HFFc6 (cell line): ENCODE data around the gene C20orf144. TPM values are rescaled to one million over a fixed set of nuclear protein-coding genes. Genes with fewer than 3 reads are reported as not detected.
"Not testable (repeated sequence)": the region's sequence is repeated elsewhere in the genome, so short reads cannot be mapped to it uniquely, and the experiment has no call there.

ENCODE experiments used
- DNase-seq: peaks from one replicate; pipeline ENCODE4 v3.0.0-alpha.2; 2018
- H3K27ac Mint-ChIP-seq: 2 replicates; pipeline ENCODE4 v1.8.0; 2020; ENCODE audit warnings: mild to moderate bottlenecking, mixed read lengths
- H3K27me3 Mint-ChIP-seq: 2 replicates; pipeline ENCODE4 v1.8.0; 2021; ENCODE audit warnings: mild to moderate bottlenecking, moderate library complexity, mixed read lengths; ENCODE audit not compliant: insufficient read depth
- H3K36me3 Mint-ChIP-seq: 2 replicates; pipeline ENCODE4 v1.8.0; 2021; ENCODE audit warnings: low read depth, mixed read lengths
- H3K4me1 Mint-ChIP-seq: 2 replicates; pipeline ENCODE4 v1.8.0; 2020; ENCODE audit warnings: low read depth, mixed read lengths
- H3K4me3 Mint-ChIP-seq: 2 replicates; pipeline ENCODE4 v1.8.0; 2020; ENCODE audit warnings: mild to moderate bottlenecking, moderate library complexity, mixed read lengths
- H3K9me3 Mint-ChIP-seq: 2 replicates; pipeline ENCODE4 v1.8.0; 2020; ENCODE audit warnings: mild to moderate bottlenecking, mixed read lengths
- CTCF ChIP-seq: fragments of 200-600 bp; sonication (generic); IDR thresholded peaks from 2 replicates; pipeline ENCODE4 v1.5.0; 2021; ENCODE audit warnings: antibody characterized with exemption, mild to moderate bottlenecking
- total RNA-seq, 6 experiments: library from RNA; stranded (reverse); fragmentation: NEBNext Ultra II Directional; extraction: Animal tissue kit (Norgen Biotek cat#: 25700); gene quantifications; 2 replicates in 1 of 6; 3 replicates in 5 of 6; pipeline ENCODE4 v1.2.3, GENCODE V29; 2021

The C20orf144 gene
- total RNA-seq, 6 experiments from 2014 or later = 0.10 to 0.31 (median 0.23) TPM; not detected in 1

DNA sequence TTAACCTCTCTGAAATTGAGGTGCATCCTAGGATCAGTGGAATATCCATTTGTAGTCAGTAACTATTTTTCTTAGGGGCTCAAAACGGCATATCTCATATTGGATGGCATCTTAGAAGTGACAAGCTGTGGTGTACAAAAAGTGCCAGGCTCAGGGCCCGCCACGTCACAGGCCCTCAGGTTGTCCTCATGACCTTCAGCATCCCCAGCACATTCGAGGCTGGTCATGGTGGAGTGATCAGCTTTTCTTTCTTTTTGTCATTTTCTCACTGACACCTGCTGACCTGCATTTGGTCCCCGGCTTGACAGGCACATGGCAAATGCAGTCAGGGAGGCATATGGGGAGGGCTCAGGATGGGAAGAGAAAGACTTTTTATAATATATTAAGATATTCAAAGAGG lies 31.2 kb downstream of the C20orf144 start:
- no peak for TF ChIP-seq CTCF
- H3K27me3 Mint-ChIP-seq = no peaks in the 10 kb centered on the region; the same call in 1 of the 2 replicates
- no peak for DNase-seq
- no peaks in the 10 kb centered on the region for H3K9me3 Mint-ChIP-seq
- H3K4me3 Mint-ChIP-seq = no peak overlapping the region
- no peaks in the 10 kb centered on the region for H3K36me3 Mint-ChIP-seq
- no peak overlapping the region for H3K27ac Mint-ChIP-seq
- H3K4me1 Mint-ChIP-seq = peaks cover 19% of the 10 kb centered on the region

- Mint-ChIP-seq H3K27me3 (no peaks in the 10 kb centered on the region; the same call in 1 of the 2 replicates), H3K27ac (no peak overlapping the region), H3K4me1 (peaks cover 19% of the 10 kb centered on the region), H3K9me3 (no peaks in the 10 kb centered on the region), H3K36me3 (no peaks in the 10 kb centered on the region), H3K4me3 (no peak overlapping the region)
- no peak for TF ChIP-seq CTCF
- no peak for DNase-seq
Observed at GRCh38 chr20:33693741-33694638, 31.9 kb downstream of the C20orf144 start.

- Mint-ChIP-seq H3K27me3 (no peaks in the 10 kb centered on the region; the same call in 1 of the 2 replicates), H3K4me1 (peaks cover 19% of the 10 kb centered on the region), H3K4me3 (no peak overlapping the region), H3K36me3 (no peaks in the 10 kb centered on the region), H3K9me3 (no peaks in the 10 kb centered on the region), H3K27ac (no peak overlapping the region)
- TF ChIP-seq CTCF = no peak
- no peak for DNase-seq
Observed at GRCh38 chr20:33694639-33695012, 32.5 kb downstream of the C20orf144 start.

GRCh38 chr20:33696448-33696847 lies 34.3 kb downstream of the C20orf144 start:
- no peak for DNase-seq
- no peaks in the 10 kb centered on the region; the same call in 1 of the 2 replicates for H3K27me3 Mint-ChIP-seq
- H3K36me3 Mint-ChIP-seq = no peaks in the 10 kb centered on the region
- H3K27ac Mint-ChIP-seq = no peak overlapping the region
- TF ChIP-seq CTCF = no peak
- H3K9me3 Mint-ChIP-seq = no peaks in the 10 kb centered on the region
- no peak overlapping the region; the same call in 1 of the 2 replicates for H3K4me3 Mint-ChIP-seq
- peaks cover 12% of the 10 kb centered on the region for H3K4me1 Mint-ChIP-seq

DNA sequence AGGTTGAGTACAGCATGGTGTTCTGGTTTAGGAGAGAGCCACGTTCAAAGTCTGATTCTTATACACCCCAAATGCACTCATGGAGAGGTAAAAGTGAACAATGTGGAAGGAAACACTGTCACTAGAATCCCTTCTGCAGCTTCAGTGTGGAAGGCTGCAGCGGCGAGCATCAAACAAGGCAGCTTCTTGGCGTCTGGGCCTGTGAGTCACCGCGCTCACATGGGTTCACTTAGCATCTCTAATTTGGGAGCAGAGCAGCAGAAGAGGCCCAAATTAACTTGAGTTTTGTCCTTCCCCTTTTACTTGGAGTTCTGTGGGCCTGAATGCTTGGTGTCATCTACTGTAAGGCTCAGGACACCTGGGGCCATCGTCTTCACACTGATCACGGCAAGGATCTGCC lies 35.0 kb downstream of the C20orf144 start:
- TF ChIP-seq CTCF = no peak
- Mint-ChIP-seq H3K9me3 (no peaks in the 10 kb centered on the region), H3K4me3 (peak overlapping the region; percentile 42; the same call in 1 of the 2 replicates), H3K27me3 (no peaks in the 10 kb centered on the region; the same call in 1 of the 2 replicates), H3K4me1 (peaks cover 12% of the 10 kb centered on the region), H3K36me3 (no peaks in the 10 kb centered on the region), H3K27ac (peak overlapping the region; percentile 57)
- DNase-seq = peak; percentile 62

GRCh38 chr20:33698966-33699365 lies 36.8 kb downstream of the C20orf144 start:
- not testable (repeated sequence) for H3K9me3 Mint-ChIP-seq, H3K36me3 Mint-ChIP-seq, H3K4me3 Mint-ChIP-seq, DNase-seq, H3K27me3 Mint-ChIP-seq, H3K27ac Mint-ChIP-seq
- H3K4me1 Mint-ChIP-seq = peaks cover 12% of the 10 kb centered on the region

DNA sequence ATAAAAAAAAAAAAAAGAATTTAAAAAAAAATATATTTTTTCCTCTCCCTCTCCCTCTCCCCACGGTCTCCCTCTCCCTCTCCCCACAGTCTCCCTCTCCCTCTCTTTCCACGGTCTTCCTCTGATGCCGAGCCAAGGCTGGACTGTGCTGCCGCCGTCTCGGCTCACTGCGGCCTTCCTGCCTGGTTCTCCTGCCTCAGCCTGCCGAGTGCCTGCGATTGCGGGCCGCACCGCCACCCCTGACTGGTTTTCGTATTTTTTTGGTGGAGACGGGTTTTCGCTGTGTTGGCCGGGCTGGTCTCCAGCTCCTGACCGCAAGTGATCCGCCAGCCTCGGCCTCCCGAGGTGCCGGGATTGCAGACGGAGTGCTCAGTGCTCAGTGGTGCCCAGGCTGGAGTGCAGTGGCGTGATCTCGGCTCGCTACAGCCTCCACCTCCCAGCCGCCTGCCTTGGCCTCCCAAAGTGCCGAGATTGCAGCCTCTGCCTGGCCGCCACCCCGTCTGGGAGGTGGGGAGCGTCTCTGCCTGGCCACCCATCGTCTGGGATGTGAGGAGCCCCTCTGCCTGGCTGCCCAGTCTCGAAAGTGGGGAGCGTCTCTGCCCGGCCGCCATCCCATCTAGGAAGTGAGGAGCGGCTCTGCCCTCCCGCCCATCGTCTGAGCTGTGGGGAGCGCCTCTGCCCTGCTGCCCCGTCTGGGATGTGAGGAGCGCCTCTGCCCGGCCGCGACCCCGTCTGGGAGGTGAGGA lies 38.7 kb downstream of the C20orf144 start:
- not testable (repeated sequence) for H3K36me3 Mint-ChIP-seq, H3K27me3 Mint-ChIP-seq, DNase-seq, H3K9me3 Mint-ChIP-seq, H3K4me3 Mint-ChIP-seq, H3K27ac Mint-ChIP-seq
- peaks cover 17% of the 10 kb centered on the region for H3K4me1 Mint-ChIP-seq
